Upper lobe of right lung (tissue), 1 donor: ENCODE measurements around the gene UNC5B. TPM values are rescaled to one million over a fixed set of nuclear protein-coding genes. Genes with fewer than 3 reads are reported as not detected.
A peak's percentile ranks its signal among the peaks of the same experiment; 100 is the strongest.

ENCODE experiments used
- ATAC-seq: fragments of 200-7000 bp; cut with Tn5 transposase; one replicate; pipeline ENCODE4 v1.9.1; 2020; ENCODE audit warnings: mild to moderate bottlenecking, moderate library complexity
- DNase-seq: peaks from one replicate; pipeline ENCODE4 v3.0.0-alpha.2; 2020
- H3K27ac ChIP-seq: fragments of 200-600 bp; one replicate; pipeline ENCODE4 v1.8.0; 2022
- H3K27me3 ChIP-seq: fragments of 200-600 bp; one replicate; pipeline ENCODE4 v1.8.0; 2022; ENCODE audit warnings: mild to moderate bottlenecking
- H3K36me3 ChIP-seq: fragments of 200-600 bp; one replicate; pipeline ENCODE4 v1.8.0; 2022
- H3K4me1 ChIP-seq: fragments of 200-600 bp; one replicate; pipeline ENCODE4 v1.8.0; 2022
- H3K4me3 ChIP-seq: fragments of 200-600 bp; one replicate; pipeline ENCODE4 v1.8.0; 2022; ENCODE audit warnings: mild to moderate bottlenecking
- H3K9me3 ChIP-seq: fragments of 200-600 bp; one replicate; pipeline ENCODE4 v1.8.0; 2022
- intact Hi-C: fragments of 100-400 bp; cut with DNase I; formaldehyde crosslinking; loops from one replicate; pipeline ENCODE4 v1.11.0; 2022
- total RNA-seq: library from RNA; stranded (reverse); fragmentation: NEBNext Ultra II Directional; extraction: Animal tissue kit (Norgen Biotek cat#: 25700); gene quantifications from one replicate; pipeline ENCODE4 v1.2.1, GENCODE V29; 2021
- TF ChIP-seq, protein P1 (sequence below): fragments of 200-600 bp; IDR thresholded peaks from one replicate; pipeline ENCODE4 v1.8.0; 2022; ENCODE audit warnings: antibody characterized with exemption
- donor health status: DM: no; HTN: yes; CAD: no; lungs with severe emphysema.

UNC5B gene
- total RNA-seq, 1 donor from 2014 or later: 16.0 TPM

GRCh38 chr10:71209352-71209715 is 3.0 kb upstream of the UNC5B start:
- peaks cover 20% of the 10 kb centered on the region for H3K4me1 ChIP-seq
- no peaks in the 10 kb centered on the region for H3K9me3 ChIP-seq
- ATAC-seq (no peak), DNase-seq (peak; percentile 25)
- H3K27ac ChIP-seq: no peak overlapping the region
- H3K27me3 ChIP-seq: peaks cover 16% of the 10 kb centered on the region
- intact Hi-C loops: loop anchor here (5.0 kb wide), 1 partner anchor 282 kb away; no protein-coding TSS in a partner anchor
- no peak overlapping the region for H3K4me3 ChIP-seq
- TF ChIP-seq, protein P1, sequence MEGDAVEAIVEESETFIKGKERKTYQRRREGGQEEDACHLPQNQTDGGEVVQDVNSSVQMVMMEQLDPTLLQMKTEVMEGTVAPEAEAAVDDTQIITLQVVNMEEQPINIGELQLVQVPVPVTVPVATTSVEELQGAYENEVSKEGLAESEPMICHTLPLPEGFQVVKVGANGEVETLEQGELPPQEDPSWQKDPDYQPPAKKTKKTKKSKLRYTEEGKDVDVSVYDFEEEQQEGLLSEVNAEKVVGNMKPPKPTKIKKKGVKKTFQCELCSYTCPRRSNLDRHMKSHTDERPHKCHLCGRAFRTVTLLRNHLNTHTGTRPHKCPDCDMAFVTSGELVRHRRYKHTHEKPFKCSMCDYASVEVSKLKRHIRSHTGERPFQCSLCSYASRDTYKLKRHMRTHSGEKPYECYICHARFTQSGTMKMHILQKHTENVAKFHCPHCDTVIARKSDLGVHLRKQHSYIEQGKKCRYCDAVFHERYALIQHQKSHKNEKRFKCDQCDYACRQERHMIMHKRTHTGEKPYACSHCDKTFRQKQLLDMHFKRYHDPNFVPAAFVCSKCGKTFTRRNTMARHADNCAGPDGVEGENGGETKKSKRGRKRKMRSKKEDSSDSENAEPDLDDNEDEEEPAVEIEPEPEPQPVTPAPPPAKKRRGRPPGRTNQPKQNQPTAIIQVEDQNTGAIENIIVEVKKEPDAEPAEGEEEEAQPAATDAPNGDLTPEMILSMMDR: no peak
- no peaks in the 10 kb centered on the region for H3K36me3 ChIP-seq

DNA sequence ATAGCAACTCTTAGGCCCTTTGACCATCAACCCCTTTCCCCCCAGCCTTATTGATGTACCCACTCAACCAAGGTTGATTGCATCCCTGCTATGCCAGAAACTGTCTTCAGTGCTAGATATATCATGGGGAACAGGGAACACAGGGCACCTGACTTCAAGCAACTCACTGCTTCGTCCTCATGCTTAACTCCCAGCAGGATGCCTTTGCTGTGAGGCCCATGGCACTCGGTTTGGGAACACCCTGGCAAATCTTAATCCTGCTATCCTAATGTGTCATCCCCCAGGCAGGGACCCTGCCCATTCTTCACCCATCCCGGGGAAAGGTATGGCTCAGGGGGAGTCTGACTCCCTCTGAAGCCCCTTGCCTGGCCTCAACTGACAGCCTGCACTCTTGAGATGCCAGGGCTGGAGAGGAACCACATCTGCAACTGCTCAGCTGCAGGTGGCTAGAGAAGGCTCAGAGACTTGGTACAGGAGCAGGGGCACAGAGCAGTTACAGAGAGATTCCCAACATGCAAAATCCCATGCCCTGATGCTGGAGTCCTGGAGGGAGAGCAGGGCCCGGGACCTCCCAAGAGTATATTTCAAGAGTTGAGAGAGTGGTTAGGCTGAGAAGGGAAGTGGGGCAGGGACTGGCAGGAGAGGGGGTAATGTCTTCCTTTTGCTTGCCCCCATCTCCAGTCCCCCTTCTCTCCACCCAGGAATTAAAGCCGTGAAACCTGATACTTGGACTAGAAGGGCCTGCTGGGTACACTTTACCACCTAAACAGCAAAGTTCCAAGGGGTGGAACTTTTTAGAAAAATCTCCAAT is 2.4 kb upstream of the UNC5B start:
- H3K36me3 ChIP-seq: no peaks in the 10 kb centered on the region
- ATAC-seq (no peak), DNase-seq (peak; percentile 17)
- no peak overlapping the region for H3K27ac ChIP-seq
- intact Hi-C loops: loop anchor here (5.0 to 10.0 kb wide), 2 partner anchors 55 to 283 kb away; no protein-coding TSS in a partner anchor
- peaks cover 22% of the 10 kb centered on the region for H3K4me1 ChIP-seq
- no peaks in the 10 kb centered on the region for H3K9me3 ChIP-seq
- H3K27me3 ChIP-seq: peaks cover 16% of the 10 kb centered on the region
- TF ChIP-seq, protein P1: no peak
- no peak overlapping the region for H3K4me3 ChIP-seq

GRCh38 chr10:71210542-71210871 is 1.9 kb upstream of the UNC5B start:
- intact Hi-C loops: loop anchor here (10.0 kb wide), 1 partner anchor 54 kb away; no protein-coding TSS in a partner anchor

DNA sequence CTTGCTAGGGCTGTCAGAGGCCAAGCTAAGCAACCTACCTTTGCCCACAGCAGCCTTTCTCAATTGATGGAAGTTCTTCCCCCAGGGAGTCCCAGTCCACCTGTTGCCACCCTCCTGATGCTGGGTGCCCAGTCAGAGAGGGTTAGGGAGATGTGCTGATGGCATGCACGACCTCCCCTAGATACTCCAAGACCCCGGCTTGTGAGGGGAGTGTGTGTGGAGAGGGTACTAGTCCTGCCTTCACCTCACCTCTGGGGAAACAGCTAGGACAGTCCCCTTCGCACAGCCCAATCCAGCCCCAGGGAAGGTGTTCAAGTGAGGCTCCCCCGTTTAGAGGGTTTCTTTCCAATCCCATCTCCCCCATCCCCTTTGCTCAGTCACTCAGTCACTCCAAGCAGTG is 1.3 kb upstream of the UNC5B start:
- no peak for ATAC-seq
- intact Hi-C loops: loop anchor here (10.0 kb wide), 1 partner anchor 54 kb away; no protein-coding TSS in a partner anchor
- Histone ChIP-seq H3K4me1 (peaks cover 28% of the 10 kb centered on the region), H3K36me3 (no peaks in the 10 kb centered on the region), H3K4me3 (no peak overlapping the region), H3K27me3 (peaks cover 16% of the 10 kb centered on the region), H3K27ac (no peak overlapping the region), H3K9me3 (no peaks in the 10 kb centered on the region)
- peak; percentile 41 for DNase-seq
- TF ChIP-seq, protein P1: no peak

More at GRCh38 chr10:71210542-71210871, 1.9 kb upstream of the UNC5B start:
- ATAC-seq (no peak), DNase-seq (peak; percentile 42)
- TF ChIP-seq, protein P1: no peak
- H3K36me3 ChIP-seq: no peaks in the 10 kb centered on the region
- no peak overlapping the region for H3K27ac ChIP-seq
- H3K4me1 ChIP-seq: peaks cover 22% of the 10 kb centered on the region
- no peak overlapping the region for H3K4me3 ChIP-seq
- H3K27me3 ChIP-seq: peaks cover 16% of the 10 kb centered on the region
- no peaks in the 10 kb centered on the region for H3K9me3 ChIP-seq

DNA sequence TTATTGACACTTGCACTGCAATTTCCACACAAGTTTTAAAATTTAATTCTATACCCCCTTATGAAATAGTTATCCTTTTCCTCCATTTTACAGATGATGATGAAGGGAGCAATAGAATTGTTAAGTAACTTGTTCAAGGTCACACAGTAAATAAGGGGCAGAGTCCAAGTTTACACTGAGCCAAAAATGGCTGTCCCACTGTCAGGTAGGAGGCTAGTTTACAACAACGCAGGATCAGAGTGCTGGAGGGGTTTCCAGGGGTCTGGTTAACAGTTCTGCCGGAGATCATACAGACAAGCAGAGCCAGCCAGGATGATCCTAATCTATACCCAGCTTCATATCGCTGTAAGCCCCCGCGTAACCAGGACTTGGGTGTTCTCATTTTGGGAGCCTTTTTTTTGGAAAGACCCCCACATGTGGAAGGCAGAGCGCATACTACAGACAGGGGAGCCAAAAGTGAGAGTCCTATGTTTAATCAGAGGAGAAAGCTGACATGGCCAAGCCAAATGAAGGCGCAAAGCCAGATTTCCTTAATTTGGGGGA is 524 bp upstream of the UNC5B start:
- intact Hi-C loops: loop anchor here (10.0 kb wide), 1 partner anchor 53 kb away; no protein-coding TSS in a partner anchor

More for the DNA sequence above, 524 bp upstream of the UNC5B start:
- H3K36me3 ChIP-seq: no peaks in the 10 kb centered on the region
- H3K4me1 ChIP-seq: peaks cover 36% of the 10 kb centered on the region
- peaks cover 16% of the 10 kb centered on the region for H3K27me3 ChIP-seq
- no peaks in the 10 kb centered on the region for H3K9me3 ChIP-seq
- DNase-seq: no peak
- H3K27ac ChIP-seq: no peak overlapping the region
- TF ChIP-seq, protein P1: no peak
- ATAC-seq: no peak
- H3K4me3 ChIP-seq: peak overlapping the region; percentile 75
